ENCODE results near the gene ULBP2.
"Not testable (repeated sequence)": the region's sequence is repeated elsewhere in the genome, so short reads cannot be mapped to it uniquely, and the experiment has no call there.

Gene ULBP2

GRCh38 chr6:149925974-149926777 is 15.6 kb upstream of the ULBP2 start:
- FAIRE-seq (no peak), DNase-seq (ENCODE audit: low spot score) (peak; percentile 32)

- DNase-seq (ENCODE audit: low spot score); FAIRE-seq: not testable (repeated sequence)
These were observed 14.8 kb upstream of the ULBP2 start for GRCh38 chr6:149927025-149927424.

- FAIRE-seq (no peak), DNase-seq (ENCODE audit: low spot score) (no peak)
These were observed 12.4 kb upstream of the ULBP2 start for GRCh38 chr6:149929422-149929821.

DNA sequence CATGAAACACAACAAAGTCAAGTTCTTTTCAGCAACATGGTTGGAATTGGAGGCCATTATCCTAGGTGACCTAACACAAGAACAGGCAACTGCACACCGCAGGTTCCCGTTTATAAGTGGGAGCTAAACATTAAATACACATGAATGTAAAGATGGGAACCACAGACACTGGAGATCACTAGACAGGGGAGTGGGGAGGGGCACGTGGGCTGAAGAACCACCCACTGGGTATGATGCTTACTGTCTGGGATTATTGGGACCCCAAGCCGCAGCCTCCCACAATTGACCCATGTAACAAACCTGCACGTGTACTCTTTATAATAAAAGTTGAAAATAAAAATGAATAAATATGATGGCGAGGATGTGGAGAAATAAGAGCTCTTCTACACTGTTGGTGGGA is 10.3 kb upstream of the ULBP2 start:
- FAIRE-seq, result no peak
- DNase-seq (ENCODE audit: low spot score), result no peak

DNA sequence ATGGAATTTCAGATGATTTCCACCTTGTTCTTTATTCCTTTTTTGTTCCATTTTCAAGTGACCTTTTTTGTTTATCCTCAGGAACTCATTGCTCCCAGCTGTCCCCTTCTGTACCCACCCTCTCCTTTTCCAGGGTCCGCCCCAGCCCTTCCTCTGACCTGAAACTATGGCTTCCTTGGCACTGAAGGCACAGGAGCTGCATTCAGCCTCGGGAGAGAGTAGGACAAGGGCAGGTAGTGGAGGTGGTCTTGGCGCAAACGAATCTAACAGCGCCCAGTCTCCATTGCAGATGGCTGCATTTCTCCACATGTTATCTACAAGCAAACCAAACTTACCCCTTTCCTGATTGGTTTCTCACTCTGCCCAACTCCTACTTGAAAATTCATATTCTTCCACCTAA is 8.8 kb upstream of the ULBP2 start:
- FAIRE-seq, result no peak
- no peak for DNase-seq (ENCODE audit: low spot score)

GRCh38 chr6:149933461-149933860 is 8.4 kb upstream of the ULBP2 start:
- FAIRE-seq (no peak), DNase-seq (ENCODE audit: low spot score) (no peak)

DNA sequence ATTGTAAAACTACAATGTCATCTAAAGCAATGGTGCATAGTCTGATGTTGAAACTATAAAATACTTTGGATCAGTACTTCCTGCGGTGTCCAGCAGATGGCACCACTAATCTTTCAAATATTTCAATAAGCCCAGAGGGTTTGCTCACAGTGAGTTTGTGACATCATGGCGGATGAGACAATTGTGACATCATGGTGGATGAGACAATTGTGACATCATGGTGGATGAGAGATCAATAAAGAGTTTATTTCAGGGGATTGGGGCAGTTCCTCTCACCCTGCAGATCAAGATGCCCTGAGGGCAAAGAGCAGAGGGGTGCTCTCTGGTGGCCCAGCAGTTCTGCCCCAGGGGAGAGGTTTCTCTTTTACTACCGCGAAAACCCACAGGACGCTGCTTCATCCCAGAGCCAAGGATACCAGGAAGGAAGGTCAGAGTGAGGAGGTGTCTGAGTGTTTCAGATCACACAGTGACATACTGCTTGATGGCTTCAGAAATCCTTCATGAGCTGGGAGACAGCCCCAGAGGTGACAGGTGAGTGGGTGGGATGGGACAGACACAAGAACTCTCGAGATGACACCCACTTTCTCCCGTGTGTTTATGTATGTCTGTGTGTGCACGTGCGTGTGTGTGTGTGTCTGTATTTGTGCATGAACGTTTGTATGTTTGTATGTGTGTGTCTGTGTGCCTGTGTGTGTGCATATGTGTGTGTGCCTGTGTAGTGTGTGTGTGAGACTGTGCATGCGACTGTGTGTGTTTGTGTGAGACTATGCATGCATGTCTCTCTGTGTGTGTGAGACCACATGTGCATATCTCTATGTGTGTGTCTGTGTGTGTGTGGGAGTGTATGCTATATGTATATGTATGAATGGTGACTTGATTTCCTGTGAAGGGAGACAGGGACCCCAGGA is 7.3 kb upstream of the ULBP2 start:
- DNase-seq (ENCODE audit: low spot score), result peak; percentile 42
- peak; percentile 65 for FAIRE-seq

DNA sequence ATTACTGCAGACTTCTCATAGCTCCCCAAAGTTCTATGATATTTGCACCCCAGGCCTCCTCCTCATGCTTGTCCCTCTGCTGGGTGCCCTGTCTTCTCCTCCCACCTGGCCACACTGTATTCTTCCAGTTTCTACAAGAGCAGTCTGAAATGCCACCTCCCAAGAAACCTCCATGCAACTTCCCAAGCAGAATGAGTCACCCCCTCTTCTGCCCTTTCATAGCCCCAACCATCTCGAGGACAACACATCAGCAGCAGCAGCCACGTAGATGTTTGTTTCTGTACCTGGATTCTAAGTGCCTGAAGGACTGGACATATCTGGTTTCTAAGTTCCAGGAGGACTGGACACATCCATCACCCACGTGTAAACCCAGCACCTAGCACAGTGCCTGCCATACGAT is 6.6 kb upstream of the ULBP2 start:
- FAIRE-seq, result no peak

DNA sequence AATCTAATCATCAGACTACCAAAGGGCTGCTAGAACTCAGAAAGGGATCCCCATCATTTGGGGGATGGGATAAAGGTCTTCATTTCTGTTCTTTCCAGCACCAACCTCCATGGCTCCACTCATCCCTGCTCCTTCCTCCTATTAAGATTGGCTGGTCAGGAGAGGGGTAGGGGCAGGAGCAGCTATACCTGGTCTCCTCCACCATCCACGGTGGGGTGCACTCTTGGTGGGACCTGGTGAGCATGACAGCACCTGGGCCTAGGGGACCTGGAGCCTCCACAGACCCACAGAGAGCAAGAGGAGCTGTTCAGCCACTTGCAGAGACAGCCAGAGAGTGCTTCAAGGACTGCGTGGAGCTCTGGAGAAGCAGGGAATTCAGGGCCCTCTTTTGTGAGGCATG is 6.1 kb upstream of the ULBP2 start:
- DNase-seq (ENCODE audit: low spot score) (no peak), FAIRE-seq (no peak)

More for the DNA sequence above, 6.6 kb upstream of the ULBP2 start:
- no peak for DNase-seq (ENCODE audit: low spot score)

- no peak for DNase-seq (ENCODE audit: low spot score)
- FAIRE-seq, result no peak
These were observed 5.1 kb upstream of the ULBP2 start for GRCh38 chr6:149936743-149937142.

- FAIRE-seq; DNase-seq (ENCODE audit: low spot score): not testable (repeated sequence)
These were observed 3.7 kb upstream of the ULBP2 start for GRCh38 chr6:149938013-149938570.

DNA sequence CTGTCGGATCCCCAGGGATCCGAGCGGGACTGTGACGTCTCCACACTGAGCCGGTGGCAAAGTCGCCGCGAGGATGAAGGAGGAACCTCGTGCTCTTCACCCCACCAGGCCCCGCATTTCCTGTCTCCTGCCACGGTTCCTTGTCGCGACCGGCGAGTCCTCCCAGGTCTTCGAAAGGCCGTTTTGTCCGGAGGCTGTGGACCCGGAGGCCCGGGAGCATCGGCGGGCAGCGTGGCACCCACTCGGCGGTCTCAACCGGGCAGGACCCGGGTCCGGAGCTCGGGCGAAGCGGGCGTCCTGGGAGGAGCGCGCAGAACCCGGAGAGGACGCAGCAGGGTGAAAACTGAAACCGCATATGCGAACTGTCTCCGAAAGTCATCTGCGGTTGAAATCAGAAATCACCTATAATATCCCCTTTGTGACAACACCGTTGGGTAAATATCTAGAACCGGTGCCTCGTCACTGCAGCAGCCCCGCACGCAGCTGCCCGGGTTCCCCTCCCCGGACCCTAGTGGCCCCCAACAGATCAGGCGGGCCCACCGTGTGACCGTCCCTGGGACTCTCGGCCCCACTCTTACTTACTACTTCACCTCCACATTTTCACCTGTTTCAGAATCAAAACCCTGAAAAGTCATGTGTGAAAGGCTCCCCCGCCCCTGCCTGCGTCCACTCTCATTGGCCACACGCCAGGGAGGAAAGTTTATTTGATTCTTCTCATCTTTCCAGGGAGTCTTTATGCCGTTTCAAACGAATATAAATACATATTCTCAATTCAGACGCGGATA is 3.1 kb upstream of the ULBP2 start:
- no peak for FAIRE-seq
- DNase-seq (ENCODE audit: low spot score), result no peak

DNA sequence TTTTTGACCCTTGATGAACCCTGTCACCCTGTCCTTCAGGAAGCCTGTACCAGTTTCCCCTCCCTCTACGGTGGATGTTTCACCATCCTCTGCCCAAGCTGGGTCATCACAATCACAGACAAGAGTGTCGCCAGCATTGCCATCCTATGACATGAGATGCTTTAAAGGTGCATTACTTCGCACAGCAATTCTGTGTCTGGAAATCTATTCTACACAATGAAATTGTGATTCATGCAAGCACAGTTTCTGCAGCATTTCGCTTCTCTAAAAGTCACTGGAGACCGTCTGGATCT is 2.5 kb upstream of the ULBP2 start:
- no peak for FAIRE-seq
- no peak for DNase-seq (ENCODE audit: low spot score)

GRCh38 chr6:149939909-149940671 is 1.7 kb upstream of the ULBP2 start:
- no peak for FAIRE-seq
- DNase-seq (ENCODE audit: low spot score), result no peak

- DNase-seq (ENCODE audit: low spot score) (no peak), FAIRE-seq (no peak)
These were observed 1.2 kb upstream of the ULBP2 start for GRCh38 chr6:149940672-149940982.

- DNase-seq (ENCODE audit: low spot score), result no peak
- no peak for FAIRE-seq
These were observed 631 bp downstream of the ULBP2 start for GRCh38 chr6:149942461-149942829.

GRCh38 chr6:149943321-149943720 is 1.5 kb downstream of the ULBP2 start:
- not testable (repeated sequence) for FAIRE-seq; DNase-seq (ENCODE audit: low spot score)

- FAIRE-seq, result not testable (repeated sequence)
These were observed 3.5 kb downstream of the ULBP2 start for GRCh38 chr6:149945276-149945675.

GRCh38 chr6:149946631-149947030 is 4.8 kb downstream of the ULBP2 start:
- not testable (repeated sequence) for DNase-seq (ENCODE audit: low spot score); FAIRE-seq

More at GRCh38 chr6:149945276-149945675, 3.5 kb downstream of the ULBP2 start:
- DNase-seq (ENCODE audit: low spot score), result not testable (repeated sequence)

- DNase-seq (ENCODE audit: low spot score); FAIRE-seq: not testable (repeated sequence)
These were observed 5.7 kb downstream of the ULBP2 start for GRCh38 chr6:149947533-149947932.

GRCh38 chr6:149948011-149948410 is 6.2 kb downstream of the ULBP2 start:
- DNase-seq (ENCODE audit: low spot score) (no peak), FAIRE-seq (no peak)

Data from RCC 7860 (cell line).